SK-N-MC (cell line): ENCODE data around the gene AK8.

ENCODE experiments used
- DNase-seq: peaks from one replicate; pipeline ENCODE4 v3.0.0-alpha.2; 2011; ENCODE audit warnings: low read depth, low spot score
- H3K27ac ChIP-seq: fragments of 200-600 bp; sonication (generic); 2 replicates; pipeline ENCODE4 v1.5.1; 2016; ENCODE audit warnings: mixed run types
- H3K36me3 ChIP-seq: fragments of 200-600 bp; sonication (generic); 2 replicates; pipeline ENCODE4 v1.6.1; 2017; ENCODE audit warnings: antibody characterized with exemption, low read length, mixed read lengths; ENCODE audit not compliant: insufficient read depth
- H3K4me3 ChIP-seq: fragments of 200-600 bp; sonication (generic); 2 replicates; pipeline ENCODE4 v1.5.1; 2016
- H3K9ac ChIP-seq: fragments of 200-600 bp; sonication (generic); 2 replicates; pipeline ENCODE4 v1.8.0; 2017; ENCODE audit warnings: mixed run types, mixed read lengths; ENCODE audit not compliant: insufficient read length
- H3K9me3 ChIP-seq: fragments of 200-600 bp; sonication (generic); 2 replicates; pipeline ENCODE4 v1.6.1; 2017; ENCODE audit warnings: low read depth, mild to moderate bottlenecking, antibody characterized with exemption, low read length, moderate library complexity, mixed read lengths
- EZH2 ChIP-seq: fragments of 200-600 bp; sonication (generic); IDR thresholded peaks from one replicate; pipeline ENCODE4 v1.6.1; 2017; ENCODE audit warnings: antibody characterized with exemption
- FOXP2 ChIP-seq: optimal IDR thresholded peaks from 2 replicates; pipeline ENCODE3; 2011; ENCODE audit warnings: mild to moderate bottlenecking, moderate library complexity; ENCODE audit not compliant: insufficient read depth; ENCODE audit errors: extremely low read length, control extremely low read depth
- POLR2AphosphoS5 ChIP-seq: IDR thresholded peaks from 2 replicates; pipeline ENCODE4 v1.6.1; 2012; ENCODE audit warnings: mild to moderate bottlenecking, low read depth, low read length, borderline replicate concordance

Gene AK8

DNA sequence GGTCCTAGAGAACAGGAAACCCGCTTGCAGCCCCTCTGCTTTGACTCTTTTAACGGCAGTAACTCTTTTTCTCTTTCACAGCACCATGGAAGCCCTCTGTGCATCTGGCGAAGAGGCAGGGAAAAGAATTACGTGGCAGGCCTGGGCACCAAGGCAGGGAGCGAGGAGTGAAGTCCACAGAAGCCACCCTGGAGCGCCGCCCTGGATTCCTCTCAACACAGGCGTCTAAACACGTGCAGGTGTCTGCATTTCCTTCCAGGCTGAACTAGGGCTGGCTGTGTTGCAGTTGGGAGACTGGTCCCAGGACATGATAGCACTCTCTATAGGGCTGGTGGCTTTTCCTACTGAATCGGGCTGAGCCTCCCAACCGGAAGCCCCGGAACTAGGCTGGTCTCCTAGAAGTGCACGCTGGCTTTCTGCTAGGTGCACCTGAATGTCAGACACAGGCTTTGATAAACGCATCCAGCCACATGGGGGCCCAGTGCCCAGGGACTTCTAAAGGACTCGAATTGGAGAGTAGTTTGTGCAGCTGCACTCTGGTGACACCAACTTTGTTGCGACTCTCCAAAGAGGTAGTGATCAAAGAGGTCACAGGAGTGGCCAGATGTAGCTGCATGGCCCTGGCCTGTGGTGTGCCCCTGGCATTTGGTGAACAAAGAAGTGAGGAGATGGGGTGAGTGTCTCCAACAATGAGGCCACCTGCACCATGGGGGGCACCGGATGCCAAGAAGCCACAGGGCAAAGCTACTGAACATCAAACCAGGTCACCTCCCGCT is 54.5 kb downstream of the AK8 start:
- Histone ChIP-seq H3K9ac (no peak overlapping the region), H3K4me3 (no peak overlapping the region), H3K9me3 (no peaks in the 10 kb centered on the region), H3K36me3 (no peaks in the 10 kb centered on the region), H3K27ac (no peak overlapping the region)
- TF ChIP-seq POLR2AphosphoS5 (no peak), EZH2 (no peak), FOXP2 (no peak)
- DNase-seq: no peak

DNA sequence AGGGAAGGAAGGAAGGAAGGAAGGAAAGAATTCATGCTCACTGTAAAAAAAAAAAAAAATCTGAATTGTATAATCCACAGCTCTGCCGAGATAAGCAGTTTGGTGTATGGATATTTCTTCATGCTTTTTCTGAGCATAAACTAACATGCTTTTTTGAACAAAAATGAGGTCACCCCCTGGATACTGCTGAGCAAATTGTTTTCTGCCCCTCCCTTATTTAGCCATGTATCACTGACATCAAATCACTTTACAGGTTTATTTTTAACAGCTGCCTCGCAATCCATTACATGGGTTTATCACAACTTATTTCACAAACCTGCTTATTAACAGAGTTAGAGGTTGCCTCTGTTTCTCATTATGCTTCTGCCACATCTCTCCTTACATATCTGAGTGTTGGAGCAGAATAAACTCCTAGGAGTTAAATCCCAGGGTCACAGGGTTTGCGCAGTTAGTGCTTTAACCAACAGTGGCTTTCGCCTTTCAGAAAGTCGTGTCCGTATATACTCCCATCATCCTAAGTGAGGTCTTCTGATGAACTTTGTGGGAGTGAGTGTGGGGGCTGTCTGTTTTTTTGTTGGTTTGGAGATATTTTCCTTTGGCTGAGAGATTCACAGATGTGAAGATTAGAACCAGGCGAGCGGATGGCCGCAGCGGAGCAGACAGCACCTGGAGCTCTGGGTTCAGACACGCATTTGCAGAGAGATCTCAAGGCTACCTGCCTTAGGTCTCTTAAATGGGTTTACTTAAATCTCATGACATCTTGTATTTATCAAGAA is 57.7 kb downstream of the AK8 start:
- H3K4me3 ChIP-seq: no peak overlapping the region
- no peak overlapping the region for H3K27ac ChIP-seq
- H3K9me3 ChIP-seq: no peaks in the 10 kb centered on the region
- no peak for TF ChIP-seq FOXP2
- no peak for TF ChIP-seq EZH2
- no peak for TF ChIP-seq POLR2AphosphoS5
- no peak overlapping the region for H3K9ac ChIP-seq
- no peaks in the 10 kb centered on the region for H3K36me3 ChIP-seq
- no peak for DNase-seq

DNA sequence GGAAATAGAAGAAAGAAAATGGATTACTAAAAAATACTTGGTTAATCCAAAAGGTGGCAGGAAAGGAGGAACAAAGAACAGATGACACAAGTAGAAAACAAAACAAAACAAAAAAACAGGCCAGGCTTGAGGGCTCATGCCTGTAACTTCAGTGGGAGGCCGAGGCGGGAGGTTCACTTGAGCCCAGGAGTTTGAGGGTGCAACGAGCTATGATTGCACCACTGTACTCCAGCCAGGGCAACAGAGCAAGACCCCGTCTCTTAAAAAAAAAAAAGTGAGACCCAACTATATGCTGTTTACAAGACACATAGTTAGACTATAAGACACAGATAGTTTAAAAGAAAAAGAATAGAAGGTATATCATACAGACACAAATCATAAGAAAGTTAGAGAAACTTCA is 59.5 kb downstream of the AK8 start:
- Histone ChIP-seq H3K27ac (no peak overlapping the region), H3K9ac (no peak overlapping the region), H3K36me3 (no peaks in the 10 kb centered on the region), H3K9me3 (no peaks in the 10 kb centered on the region), H3K4me3 (no peak overlapping the region)
- no peak for DNase-seq
- no peak for TF ChIP-seq POLR2AphosphoS5
- TF ChIP-seq EZH2: no peak
- TF ChIP-seq FOXP2: no peak

DNA sequence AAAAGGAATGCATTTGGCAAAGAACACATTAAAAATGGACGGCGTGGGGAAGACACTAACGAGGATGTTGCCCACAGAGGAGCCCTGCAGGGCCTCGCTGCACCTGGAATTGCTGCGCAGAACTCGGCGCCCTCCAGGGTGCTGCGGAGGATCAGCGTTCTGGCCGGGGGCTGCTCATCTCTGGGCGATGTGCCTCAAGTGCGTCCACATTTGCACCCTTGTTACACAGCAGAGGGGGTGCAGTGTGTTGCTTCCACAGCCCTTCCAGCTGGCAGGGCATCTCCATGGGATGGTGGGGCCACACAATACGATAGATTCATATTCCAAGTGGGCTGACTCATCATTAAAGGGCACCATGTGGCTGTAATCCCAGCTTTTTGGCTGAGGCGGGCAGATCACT is 63.1 kb downstream of the AK8 start:
- no peak overlapping the region for H3K27ac ChIP-seq
- H3K4me3 ChIP-seq: no peak overlapping the region
- H3K9me3 ChIP-seq: no peaks in the 10 kb centered on the region
- no peak for DNase-seq
- no peak for TF ChIP-seq FOXP2
- no peak for TF ChIP-seq EZH2
- no peak for TF ChIP-seq POLR2AphosphoS5
- H3K36me3 ChIP-seq: no peaks in the 10 kb centered on the region
- no peak overlapping the region for H3K9ac ChIP-seq

DNA sequence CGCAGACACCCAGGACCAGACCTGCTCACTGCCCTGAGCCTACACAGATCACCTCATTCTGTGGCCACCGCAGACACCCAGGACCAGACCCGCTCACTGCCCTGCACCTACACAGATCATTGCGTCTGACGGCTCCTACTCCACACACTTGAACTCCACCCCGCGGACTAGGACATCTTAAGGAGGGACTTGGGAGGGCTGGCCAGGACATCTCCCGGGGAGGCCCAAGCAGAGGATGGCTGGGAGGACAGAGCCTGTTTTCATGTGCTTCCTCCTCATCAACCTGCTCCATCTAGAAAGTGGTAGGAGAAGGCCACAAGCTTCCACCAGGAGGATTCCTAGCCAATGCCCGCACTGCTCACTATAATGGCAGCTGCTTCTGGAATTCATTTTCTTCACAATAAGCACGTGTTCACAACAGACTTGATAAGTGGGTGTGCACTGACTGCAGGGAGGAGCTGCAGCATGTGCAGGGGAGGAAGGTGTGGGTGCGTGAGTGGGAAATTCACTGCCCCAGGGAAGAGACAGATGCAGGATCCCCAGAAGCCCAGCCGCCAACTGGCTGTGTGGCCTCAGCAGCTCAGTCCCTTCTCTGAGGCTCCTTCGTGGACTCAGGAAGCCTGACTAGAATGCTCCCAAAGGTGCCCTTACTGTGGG is 64.8 kb downstream of the AK8 start:
- no peak for DNase-seq
- Histone ChIP-seq H3K9me3 (no peaks in the 10 kb centered on the region), H3K27ac (no peak overlapping the region), H3K9ac (no peak overlapping the region), H3K4me3 (no peak overlapping the region), H3K36me3 (no peaks in the 10 kb centered on the region)
- TF ChIP-seq EZH2 (no peak), POLR2AphosphoS5 (no peak), FOXP2 (no peak)

DNA sequence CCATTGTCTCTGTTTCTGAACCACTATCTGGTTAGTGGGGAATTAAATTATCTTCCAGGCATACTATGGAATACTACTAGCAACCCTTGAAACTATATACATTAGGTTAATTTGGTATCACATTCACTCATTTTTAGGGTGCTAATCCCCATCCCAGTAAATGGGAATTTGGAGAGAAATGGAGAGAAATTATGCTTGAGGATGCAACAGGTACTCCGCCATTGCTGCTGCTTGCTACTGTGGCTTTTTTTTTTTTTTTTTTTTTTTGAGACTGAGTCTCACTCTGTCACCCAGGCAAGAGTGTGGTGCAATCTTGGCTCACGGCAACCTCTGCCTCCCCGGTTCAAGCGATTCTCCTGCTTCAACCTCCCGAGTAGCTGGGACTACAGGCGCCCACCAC is 66.1 kb downstream of the AK8 start:
- no peak for DNase-seq
- no peak overlapping the region for H3K4me3 ChIP-seq
- TF ChIP-seq EZH2 (no peak), FOXP2 (no peak), POLR2AphosphoS5 (no peak)

DNA sequence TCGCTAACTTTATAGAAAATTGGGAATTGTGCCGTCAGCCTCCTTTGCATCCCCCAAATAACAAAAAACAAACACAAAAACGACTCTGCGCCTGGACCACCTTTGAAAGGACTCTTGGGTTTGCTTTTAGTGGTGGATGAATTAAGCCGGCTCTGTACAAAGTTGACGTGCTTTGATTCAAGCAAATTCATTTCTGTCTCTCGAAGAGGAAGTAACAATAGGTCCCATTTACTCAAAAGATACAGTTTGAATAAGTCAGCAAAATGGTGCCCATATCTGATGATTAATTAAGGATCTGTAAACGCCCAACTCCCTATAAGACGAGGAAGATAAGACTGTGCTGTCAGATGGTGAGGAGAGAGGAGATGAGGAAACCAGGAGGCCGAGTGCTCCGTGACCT is 67.8 kb downstream of the AK8 start:
- H3K4me3 ChIP-seq: no peak overlapping the region
- H3K27ac ChIP-seq: no peak overlapping the region
- H3K9ac ChIP-seq: no peak overlapping the region
- DNase-seq: no peak
- no peaks in the 10 kb centered on the region for H3K36me3 ChIP-seq
- H3K9me3 ChIP-seq: no peaks in the 10 kb centered on the region
- TF ChIP-seq FOXP2 (no peak), EZH2 (no peak), POLR2AphosphoS5 (no peak)

More for the DNA sequence above, 66.1 kb downstream of the AK8 start:
- H3K9me3 ChIP-seq: no peaks in the 10 kb centered on the region
- H3K27ac ChIP-seq: no peak overlapping the region
- H3K9ac ChIP-seq: no peak overlapping the region
- H3K36me3 ChIP-seq: no peaks in the 10 kb centered on the region

DNA sequence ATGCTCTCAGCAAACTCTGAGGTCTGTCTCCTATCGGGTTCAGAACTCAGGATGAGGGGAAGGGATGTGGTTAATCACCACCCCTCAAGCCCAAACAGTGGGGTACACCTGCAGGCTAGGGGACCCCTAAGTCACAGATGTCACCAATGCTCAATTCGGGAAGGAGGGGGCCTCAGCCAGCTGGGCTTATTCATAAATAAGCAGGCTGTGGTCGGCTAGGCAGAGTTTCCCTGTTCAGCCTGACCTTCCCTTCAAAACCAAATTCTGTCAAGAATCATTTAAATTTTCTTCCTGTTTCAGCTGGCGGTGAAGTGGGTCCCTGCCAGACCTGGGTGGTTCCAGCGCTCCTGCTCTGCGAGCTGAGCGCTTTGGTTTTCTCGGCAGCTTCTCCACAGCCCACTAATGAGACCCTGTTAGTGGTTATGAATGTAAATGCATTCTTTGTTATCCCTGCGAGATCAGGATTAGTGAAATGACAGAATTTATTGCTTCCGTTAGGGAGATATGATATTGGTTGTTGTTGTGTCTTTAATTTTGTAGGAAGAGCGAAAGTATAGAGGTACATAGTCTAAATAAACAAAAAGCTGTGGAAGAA is 68.3 kb downstream of the AK8 start:
- Histone ChIP-seq H3K9me3 (no peaks in the 10 kb centered on the region), H3K27ac (no peak overlapping the region), H3K36me3 (no peaks in the 10 kb centered on the region), H3K9ac (no peak overlapping the region), H3K4me3 (no peak overlapping the region)
- no peak for DNase-seq
- TF ChIP-seq EZH2: no peak
- no peak for TF ChIP-seq FOXP2
- no peak for TF ChIP-seq POLR2AphosphoS5
